HCT116 (cell line): ENCODE measurements around the gene STARD4. TPM values are rescaled to one million over a fixed set of nuclear protein-coding genes. Genes with fewer than 3 reads are reported as not detected.

Experiments used
- ATAC-seq: fragments of 200-7000 bp; cut with Tn5 transposase; 2 replicates; pipeline ENCODE4 v1.9.1; 2020; ENCODE audit warnings: mild to moderate bottlenecking, moderate library complexity
- BruUV-seq: library from RNA; stranded (reverse); fragments of 400-500 nt; replicated peaks from 2 replicates; lab custom pipeline; 2021; lab: Mats Ljungman, UMichigan
- CTCF ChIA-PET: fragments of 300-600 bp; sonication (Branson Sonifier 250); formaldehyde crosslinking; loops from one replicate; lab custom pipeline; 2021; ENCODE audit warnings: antibody characterized with exemption; lab: Charles Lee
- POLR2A ChIA-PET: fragments of 300-600, 350-600 bp; sonication (Branson Sonifier 250); formaldehyde crosslinking; loops from one replicate; lab custom pipeline; 2021; ENCODE audit warnings: antibody characterized with exemption; lab: Charles Lee
- RAD21 ChIA-PET, 2 experiments: fragments of 300-600 bp; sonication (Branson Sonifier 250); formaldehyde crosslinking; loops; one replicate each; lab custom pipeline; 2023; ENCODE audit warnings: low total read pairs in 2 of 2; ENCODE audit not compliant: uncharacterized antibody in 2 of 2, unreplicated experiment in 2 of 2, low non-redundant PET in 1 of 2; lab: Charles Lee
- DNase-seq: peaks from one replicate; pipeline ENCODE4 v3.0.0-alpha.2; 2010; ENCODE audit warnings: low read depth, low spot score
- H2AFZ ChIP-seq: fragments of 200-600 bp; shearing (Covaris generic), sonication (generic); 2 replicates; pipeline ENCODE4 v1.6.1; 2017; ENCODE audit warnings: low read depth, mixed run types, mixed read lengths, antibody characterized with exemption, low read length; ENCODE audit not compliant: poor library complexity, severe bottlenecking
- H3K27ac ChIP-seq: 2 replicates; pipeline ENCODE4 v1.5.1; 2012; ENCODE audit warnings: low read depth, low read length
- H3K27me3 ChIP-seq: fragments of 200-600 bp; sonication (generic); 2 replicates; pipeline ENCODE4 v1.6.1; 2016; ENCODE audit warnings: mixed run types, low read length, mixed read lengths; ENCODE audit not compliant: insufficient read depth
- H3K36me3 ChIP-seq, 2 experiments: fragments of 200-500 bp in 1 of 2; fragments of 200-600 bp in 1 of 2; sonication (Bioruptor generic) in 1 of 2; sonication (generic) in 1 of 2; 2 replicates each; pipeline versions ENCODE4 v1.5.1 to v1.6.1; 2014 to 2016; ENCODE audit warnings: low read length in 2 of 2, inconsistent platforms in 1 of 2, mixed read lengths in 1 of 2, mixed run types in 1 of 2; ENCODE audit not compliant: insufficient read depth in 2 of 2, control insufficient read depth in 1 of 2
- H3K4me1 ChIP-seq, 2 experiments: fragments of 200-600 bp in 1 of 2; sonication (generic) in 1 of 2; 2 replicates each; pipeline versions ENCODE4 v1.5.1 to v1.6.1; 2012 to 2017; ENCODE audit warnings: low read length in 2 of 2, inconsistent platforms in 1 of 2, mild to moderate bottlenecking in 1 of 2, mixed read lengths in 1 of 2, mixed run types in 1 of 2, moderate library complexity in 1 of 2; ENCODE audit not compliant: insufficient read depth in 2 of 2, control insufficient read depth in 1 of 2
- H3K4me2 ChIP-seq: fragments of 200-600 bp; sonication (generic); 2 replicates; pipeline ENCODE4 v1.6.1; 2017; ENCODE audit warnings: mixed run types, low read length, mixed read lengths
- H3K4me3 ChIP-seq, 2 experiments: fragments of 200-600 bp in 1 of 2; sonication (generic) in 1 of 2; replicated peaks in 1 of 2; 2 replicates each; pipeline ENCODE4 v1.5.1; 2011 to 2016; ENCODE audit warnings: low read length in 2 of 2, control low read depth in 1 of 2, low read depth in 1 of 2, mild to moderate bottlenecking in 1 of 2, mixed read lengths in 1 of 2, mixed run types in 1 of 2
- H3K79me2 ChIP-seq: fragments of 200-600 bp; sonication (generic); 2 replicates; pipeline ENCODE4 v1.6.1; 2017; ENCODE audit warnings: mild to moderate bottlenecking, mixed run types, low read length, moderate library complexity, mixed read lengths; ENCODE audit not compliant: insufficient read depth
- H3K9ac ChIP-seq: fragments of 200-600 bp; sonication (generic); 2 replicates; pipeline ENCODE4 v1.6.1; 2016; ENCODE audit warnings: low read length, mixed read lengths
- H3K9me2 ChIP-seq: fragments of 200-600 bp; sonication (generic), shearing (Covaris generic); 2 replicates; pipeline ENCODE4 v1.6.1; 2017; ENCODE audit warnings: mixed run types, mild to moderate bottlenecking, moderate library complexity; ENCODE audit not compliant: insufficient read depth
- H3K9me3 ChIP-seq, 2 experiments: fragments of 200-500 bp in 1 of 2; fragments of 200-600 bp in 1 of 2; sonication (Bioruptor generic) in 1 of 2; sonication (generic) in 1 of 2; 2 replicates each; pipeline ENCODE4 v1.6.1; 2014 to 2017; ENCODE audit warnings: low read length in 2 of 2, mixed read lengths in 2 of 2, inconsistent platforms in 1 of 2, low read depth in 1 of 2, mild to moderate bottlenecking in 1 of 2, mixed run types in 1 of 2, moderate library complexity in 1 of 2; ENCODE audit not compliant: control insufficient read depth in 1 of 2, insufficient read depth in 1 of 2
- H4K20me1 ChIP-seq: fragments of 200-600 bp; sonication (generic), shearing (Covaris generic); 2 replicates; pipeline ENCODE4 v1.6.1; 2017; ENCODE audit warnings: mixed run types, mild to moderate bottlenecking, moderate library complexity; ENCODE audit not compliant: insufficient read depth
- ATF3 ChIP-seq: IDR thresholded peaks from 2 replicates; pipeline ENCODE4 v1.6.1; 2012
- CBX3 ChIP-seq: IDR thresholded peaks from 2 replicates; pipeline ENCODE4 v1.6.1; 2012; ENCODE audit warnings: low read depth
- CEBPB ChIP-seq: IDR thresholded peaks from 2 replicates; pipeline ENCODE4 v1.6.1; 2012; ENCODE audit warnings: low read depth
- EGR1 ChIP-seq: IDR thresholded peaks from 2 replicates; pipeline ENCODE4 v1.6.1; 2012; ENCODE audit warnings: low read depth
- ELF1 ChIP-seq: IDR thresholded peaks from 2 replicates; pipeline ENCODE4 v1.6.1; 2012; ENCODE audit warnings: low read depth, borderline replicate concordance
- EZH2 ChIP-seq: fragments of 200-600 bp; sonication (generic); IDR thresholded peaks from 2 replicates; pipeline ENCODE4 v1.6.1; 2017; ENCODE audit warnings: antibody characterized with exemption, mixed run types
- EZH2phosphoT487 ChIP-seq: fragments of 200-600 bp; IDR thresholded peaks from 2 replicates; pipeline ENCODE4 v1.6.1; 2018; ENCODE audit warnings: antibody characterized with exemption, borderline replicate concordance
- FOSL1 ChIP-seq: IDR thresholded peaks from 2 replicates; pipeline ENCODE4 v1.6.1; 2012; ENCODE audit warnings: low read depth
- JUND ChIP-seq: IDR thresholded peaks from 2 replicates; pipeline ENCODE4 v1.6.1; 2012
- MAX ChIP-seq: IDR thresholded peaks from 2 replicates; pipeline ENCODE4 v1.6.1; 2012
- POLR2A ChIP-seq: IDR thresholded peaks from 2 replicates; pipeline ENCODE4 v1.7.0; 2011; ENCODE audit warnings: borderline replicate concordance; ENCODE audit not compliant: insufficient read depth, insufficient read length; ENCODE audit errors: extremely low read depth
- POLR2AphosphoS5 ChIP-seq: IDR thresholded peaks from 2 replicates; pipeline ENCODE4 v1.6.1; 2011; ENCODE audit warnings: mild to moderate bottlenecking, low read depth, low read length, moderate library complexity
- SIN3A ChIP-seq: IDR thresholded peaks from 2 replicates; pipeline ENCODE4 v1.6.1; 2012; ENCODE audit warnings: low read depth
- SP1 ChIP-seq: IDR thresholded peaks from 2 replicates; pipeline ENCODE4 v1.6.1; 2012; ENCODE audit warnings: low read depth
- TCF7L2 ChIP-seq: IDR thresholded peaks from 2 replicates; pipeline ENCODE4 v1.7.0; 2011; ENCODE audit warnings: borderline replicate concordance, inconsistent platforms; ENCODE audit not compliant: insufficient read depth, insufficient read length; ENCODE audit errors: extremely low read depth
- YY1 ChIP-seq: IDR thresholded peaks from 2 replicates; pipeline ENCODE4 v1.6.1; 2011; ENCODE audit warnings: low read length, low read depth, moderate library complexity, mild to moderate bottlenecking; ENCODE audit not compliant: insufficient replicate concordance; ENCODE audit errors: extremely low read depth
- ZBTB33 ChIP-seq: IDR thresholded peaks from 2 replicates; pipeline ENCODE4 v1.6.1; 2011; ENCODE audit warnings: mild to moderate bottlenecking, low read length, moderate library complexity; ENCODE audit not compliant: insufficient replicate concordance; ENCODE audit errors: extremely low read depth
- ZNF274 ChIP-seq: fragments of 200-500 bp; sonication (Bioruptor generic); IDR thresholded peaks from 2 replicates; pipeline ENCODE4 v1.6.1; 2014; ENCODE audit warnings: mild to moderate bottlenecking, low read depth, low read length, inconsistent platforms
- intact Hi-C: fragments of 100-400 bp; cut with micrococcal nuclease; formaldehyde crosslinking; loops from 2 replicates; pipeline ENCODE4 v1.10.0; 2022
- total RNA-seq: library from RNA; stranded (reverse); gene quantifications from one replicate; pipeline ENCODE4 v1.2.1, GENCODE V29; 2021; ENCODE audit not compliant: unreplicated experiment

The STARD4 gene
- total RNA-seq, 1 experiment from 2014 or later, result 44.3 TPM

- DNase-seq (no peak), ATAC-seq (no peak)
- H3K36me3 ChIP-seq, result no peaks in the 10 kb centered on the region
- H3K79me2 ChIP-seq, result no peaks in the 10 kb centered on the region
- H3K27me3 ChIP-seq, result peaks cover 13% of the 10 kb centered on the region; the same call in 1 of the 2 replicates
- no peaks in the 10 kb centered on the region for H3K9me3 ChIP-seq
- intact Hi-C loops, result loop anchor here (5.0 to 10.0 kb wide), 3 partner anchors 144 to 398 kb away; partner anchors contain the start of gene NREP
- no TSS peak for BruUV-seq
- H3K9me2 ChIP-seq, result no peaks in the 10 kb centered on the region
- no peaks in the 10 kb centered on the region for H3K4me1 ChIP-seq
- no peak overlapping the region for H3K4me2 ChIP-seq
- no peak for TF ChIP-seq POLR2A
- TF ChIP-seq SIN3A, result no peak
- TF ChIP-seq JUND, result no peak
- no peak for TF ChIP-seq SP1
- no peak for TF ChIP-seq ELF1
- TF ChIP-seq EZH2, result no peak
- TF ChIP-seq POLR2AphosphoS5, result no peak
- TF ChIP-seq CEBPB, result no peak
- no peak for TF ChIP-seq EGR1
- TF ChIP-seq FOSL1, result no peak
- no peak for TF ChIP-seq CBX3
- no peak for TF ChIP-seq YY1
- TF ChIP-seq TCF7L2, result no peak
- no peak for TF ChIP-seq ZNF274
- no peak for TF ChIP-seq EZH2phosphoT487
- TF ChIP-seq MAX, result no peak
- TF ChIP-seq ZBTB33, result no peak
- no peak for TF ChIP-seq ATF3
- ChIA-PET CTCF (interaction anchor here (1.0 to 1.6 kb wide), 2 partner anchors 133 to 595 kb away, joined by 3 read pairs; no protein-coding TSS in a partner anchor), RAD21 (no interaction called here), POLR2A (no interaction called here)
- no peaks in the 10 kb centered on the region for H4K20me1 ChIP-seq
- H3K27ac ChIP-seq, result no peak overlapping the region
- no peak overlapping the region for H3K4me3 ChIP-seq
- H3K9ac ChIP-seq, result no peak overlapping the region
- no peak overlapping the region for H2AFZ ChIP-seq
Observed at GRCh38 chr5:111552896-111553295, 40.6 kb upstream of the STARD4 start.
